SK-N-SH (cell line): ENCODE measurements around the gene LGR6. TPM values are rescaled to one million over a fixed set of nuclear protein-coding genes. Genes with fewer than 3 reads are reported as not detected.

ENCODE experiments used
- CTCF ChIA-PET: fragments of 300-600, 350-600 bp; formaldehyde crosslinking; extraction: SDS; loops from one replicate; lab custom pipeline; 2021; lab: Yijun Ruan, JAX
- POLR2A ChIA-PET: fragments of 350-600 bp; sonication (Branson Sonifier 250); formaldehyde crosslinking; extraction: SDS; loops from one replicate; lab custom pipeline; 2020; ENCODE audit warnings: antibody characterized with exemption, inconsistent platforms; lab: Yijun Ruan, JAX
- DNase-seq: peaks from one replicate; pipeline ENCODE4 v3.0.0; 2012
- H2AFZ ChIP-seq: fragments of 200-600 bp; sonication (generic); 2 replicates; pipeline ENCODE4 v1.8.1; 2016; ENCODE audit warnings: antibody characterized with exemption, mild to moderate bottlenecking, low read depth
- H3F3A ChIP-seq: fragments of 200-600 bp; sonication (generic); replicated peaks from 2 replicates; pipeline ENCODE3; 2016; ENCODE audit warnings: antibody characterized with exemption, mild to moderate bottlenecking; ENCODE audit not compliant: insufficient read depth
- H3K27ac ChIP-seq, 2 experiments: fragments of 200-500 bp in 1 of 2; fragments of 200-600 bp in 1 of 2; sonication (Bioruptor generic) in 1 of 2; sonication (generic), shearing (Covaris generic) in 1 of 2; 2 replicates each; pipeline versions ENCODE4 v1.5.1 to v1.6.1; 2014 to 2016; ENCODE audit warnings: low read depth in 2 of 2, inconsistent platforms in 1 of 2, low read length in 1 of 2, mild to moderate bottlenecking in 1 of 2, mixed read lengths in 1 of 2
- H3K27me3 ChIP-seq: fragments of 200-600 bp; sonication (generic), shearing (Covaris generic); 2 replicates; pipeline ENCODE4 v1.6.1; 2016; ENCODE audit warnings: mixed run types; ENCODE audit not compliant: insufficient read depth
- H3K36me3 ChIP-seq, 2 experiments: fragments of 200-500 bp in 1 of 2; fragments of 200-600 bp in 1 of 2; sonication (Bioruptor generic) in 1 of 2; sonication (generic) in 1 of 2; replicated peaks in 1 of 2; 2 replicates each; pipeline versions ENCODE3 to v1.5.1; 2014 to 2016; ENCODE audit warnings: low read length in 1 of 2, mild to moderate bottlenecking in 1 of 2; ENCODE audit not compliant: insufficient read depth in 2 of 2, control insufficient read depth in 1 of 2
- H3K4me1 ChIP-seq, 2 experiments: fragments of 200-500 bp in 1 of 2; fragments of 200-600 bp in 1 of 2; sonication (Bioruptor generic) in 1 of 2; sonication (generic), shearing (Covaris generic) in 1 of 2; 2 replicates each; pipeline versions ENCODE4 v1.5.1 to v1.6.1; 2014 to 2016; ENCODE audit warnings: low read depth in 1 of 2, low read length in 1 of 2, mixed run types in 1 of 2; ENCODE audit not compliant: insufficient read depth in 2 of 2, control insufficient read depth in 1 of 2
- H3K4me2 ChIP-seq: fragments of 200-600 bp; sonication (generic), shearing (Covaris generic); 2 replicates; pipeline ENCODE4 v1.6.1; 2017; ENCODE audit warnings: mixed run types
- H3K4me3 ChIP-seq, 2 experiments: fragments of 200-500 bp in 1 of 2; fragments of 200-600 bp in 1 of 2; sonication (Bioruptor generic) in 1 of 2; sonication (generic), shearing (Covaris generic) in 1 of 2; 2 replicates each; pipeline versions ENCODE4 v1.5.1 to v1.8.1; 2014 to 2016; ENCODE audit warnings: low read depth in 2 of 2, inconsistent platforms in 1 of 2, low read length in 1 of 2, mild to moderate bottlenecking in 1 of 2, mixed read lengths in 1 of 2, moderate library complexity in 1 of 2
- H3K79me2 ChIP-seq: fragments of 200-600 bp; sonication (generic); 2 replicates; pipeline ENCODE4 v1.8.1; 2017; ENCODE audit warnings: mild to moderate bottlenecking; ENCODE audit not compliant: insufficient read depth
- H3K9ac ChIP-seq: fragments of 200-600 bp; sonication (generic); 2 replicates; pipeline ENCODE4 v1.6.1; 2017; ENCODE audit warnings: mixed run types
- H3K9me2 ChIP-seq: fragments of 200-600 bp; sonication (generic); 2 replicates; pipeline ENCODE4 v1.6.1; 2017; ENCODE audit warnings: mixed run types
- H3K9me3 ChIP-seq: fragments of 200-600 bp; sonication (generic); 2 replicates; pipeline ENCODE4 v1.6.1; 2017; ENCODE audit warnings: mixed run types, mild to moderate bottlenecking, moderate library complexity
- H4K20me1 ChIP-seq: fragments of 200-600 bp; sonication (generic); 2 replicates; pipeline ENCODE4 v1.6.1; 2017; ENCODE audit warnings: mild to moderate bottlenecking, mixed run types; ENCODE audit not compliant: insufficient read depth
- CTCF ChIP-seq: fragments of 200-600 bp; sonication (generic); IDR thresholded peaks from 2 replicates; pipeline ENCODE4 v1.6.1; 2017; ENCODE audit warnings: antibody characterized with exemption, mild to moderate bottlenecking, moderate library complexity
- ELF1 ChIP-seq: IDR thresholded peaks from 2 replicates; pipeline ENCODE4 v1.4.0; 2012
- EP300 ChIP-seq, 2 experiments: IDR thresholded peaks; 2 replicates each; pipeline versions ENCODE4 v1.4.0 to v1.6.1; 2012; ENCODE audit warnings: borderline replicate concordance in 1 of 2, low read depth in 1 of 2, low read length in 1 of 2
- EZH2phosphoT487 ChIP-seq: fragments of 200-600 bp; sonication (generic); IDR thresholded peaks from 2 replicates; pipeline ENCODE4 v1.6.1; 2017; ENCODE audit warnings: low read depth, mixed run types, mild to moderate bottlenecking, antibody characterized with exemption, moderate library complexity, borderline replicate concordance
- FOSL2 ChIP-seq: IDR thresholded peaks from 2 replicates; pipeline ENCODE4 v1.4.0; 2012; ENCODE audit warnings: low read depth, mild to moderate bottlenecking, moderate library complexity, borderline replicate concordance
- FOXM1 ChIP-seq: IDR thresholded peaks from 2 replicates; pipeline ENCODE4 v1.4.0; 2012; ENCODE audit warnings: low read depth, mild to moderate bottlenecking
- GABPA ChIP-seq: IDR thresholded peaks from 2 replicates; pipeline ENCODE4 v1.4.0; 2012; ENCODE audit warnings: low read depth, mild to moderate bottlenecking
- GATA2 ChIP-seq: sonication (generic); formaldehyde crosslinking; IDR thresholded peaks from 2 replicates; pipeline ENCODE4 v1.5.0; 2020; ENCODE audit warnings: mild to moderate bottlenecking, missing genetic modification reagents
- IRF3 ChIP-seq: fragments of 150-350 bp; IDR thresholded peaks from 2 replicates; pipeline ENCODE4 v1.6.1; 2016; ENCODE audit warnings: mild to moderate bottlenecking, low read depth, low read length
- JUND ChIP-seq: IDR thresholded peaks from 2 replicates; pipeline ENCODE4 v1.4.0; 2012
- MAX ChIP-seq: IDR thresholded peaks from 2 replicates; pipeline ENCODE4 v1.4.0; 2012; ENCODE audit warnings: low read depth
- MEF2A ChIP-seq: IDR thresholded peaks from 2 replicates; pipeline ENCODE4 v1.4.0; 2012; ENCODE audit warnings: low read depth, borderline replicate concordance
- NFIC ChIP-seq: IDR thresholded peaks from 2 replicates; pipeline ENCODE4 v1.4.0; 2012; ENCODE audit warnings: borderline replicate concordance
- NRF1 ChIP-seq: IDR thresholded peaks from 2 replicates; pipeline ENCODE4 v1.6.1; 2012; ENCODE audit warnings: low read depth, mild to moderate bottlenecking, low read length
- PBX3 ChIP-seq: IDR thresholded peaks from 2 replicates; pipeline ENCODE4; 2012
- POLR2AphosphoS5 ChIP-seq: IDR thresholded peaks from 2 replicates; pipeline ENCODE4 v1.6.1; 2012; ENCODE audit warnings: low read depth, low read length
- REST ChIP-seq: IDR thresholded peaks from 2 replicates; pipeline ENCODE4 v1.6.1; 2012; ENCODE audit warnings: mild to moderate bottlenecking, low read depth, low read length, moderate library complexity
- RXRA ChIP-seq: IDR thresholded peaks from 2 replicates; pipeline ENCODE4 v1.4.0; 2012; ENCODE audit warnings: low read depth, mild to moderate bottlenecking, borderline replicate concordance
- SMC3 ChIP-seq: IDR thresholded peaks from 2 replicates; pipeline ENCODE4 v1.6.1; 2012; ENCODE audit warnings: low read depth, low read length, improper control_type of control experiment
- TEAD4 ChIP-seq: IDR thresholded peaks from 2 replicates; pipeline ENCODE4 v1.4.0; 2012; ENCODE audit warnings: mild to moderate bottlenecking, borderline replicate concordance; ENCODE audit not compliant: insufficient read depth
- USF1 ChIP-seq: IDR thresholded peaks from 2 replicates; pipeline ENCODE4 v1.4.0; 2012; ENCODE audit warnings: low read depth, borderline replicate concordance
- YY1 ChIP-seq: IDR thresholded peaks from 2 replicates; pipeline ENCODE4 v1.4.0; 2012; ENCODE audit warnings: low read depth, mild to moderate bottlenecking
- WGBS: methylation state at CpG from one replicate; pipeline ENCODE4 v1.1.6; 2017; ENCODE audit warnings: low lambda C conversion rate; 5-methylcytosine and 5-hydroxymethylcytosine counted together
- polyA plus RNA-seq, 3 experiments: library from polyadenylated mRNA; depleted of rRNA; stranded (reverse); fragments of >200 nt; gene quantifications; 2 replicates each; pipeline ENCODE4 v1.2.3, GENCODE V29; 2012

LGR6 gene
- polyA plus RNA-seq, 1 of the 3 experiments (the other 2 are of a cell fraction), result 0.03 TPM

GRCh38 chr1:202283379-202283844 lies 89.8 kb downstream of the LGR6 start (continued):
- TF ChIP-seq EZH2phosphoT487 (no peak), SMC3 (no peak), ELF1 (no peak), EP300 (IDR thresholded peaks at IDR 0.05; ENCODE audit: borderline replicate concordance in 1 of 2, low read depth in 1 of 2, low read length in 1 of 2) (peak; percentile 48 to 94; a peak in 2 of 4 replicates), FOXM1 (peak; percentile 77; the same call in 1 of the 2 replicates), GABPA (no peak), PBX3 (peak; percentile 98), RXRA (peak; percentile 89), GATA2 (CRISPR knock-in tag) (no peak), POLR2AphosphoS5 (peak; percentile 52; the same call in 1 of the 2 replicates), YY1 (no peak; the same call in 1 of the 2 replicates)

GRCh38 chr1:202283991-202284390 lies 90.4 kb downstream of the LGR6 start:
- peak overlapping the region; percentile 53 for H3K4me2 ChIP-seq
- POLR2A ChIA-PET, result no interaction called here
- peak; percentile 78 for TF ChIP-seq JUND
- no peak for TF ChIP-seq YY1
- no peak for TF ChIP-seq CTCF
- TF ChIP-seq USF1, result no peak
- peak; percentile 91 for TF ChIP-seq NFIC
- peak; percentile 61; the same call in 1 of the 2 replicates for TF ChIP-seq MAX
- TF ChIP-seq NRF1, result no peak
- TF ChIP-seq REST, result peak; percentile 57; the same call in 1 of the 2 replicates
- TF ChIP-seq FOSL2, result peak; percentile 68; the same call in 1 of the 2 replicates
- TF ChIP-seq TEAD4, result 0 out of 2 replicates have a peak, but pooled peaks have one; percentile 58
- TF ChIP-seq IRF3, result no peak
- no peak for TF ChIP-seq MEF2A
- peak; percentile 59 for TF ChIP-seq PBX3

More at GRCh38 chr1:202283991-202284390, 90.4 kb downstream of the LGR6 start:
- Histone ChIP-seq H3K27ac (peak overlapping the region in 1 of 2 experiments; percentile 36; a peak in 2 of 4 replicates), H4K20me1 (no peaks in the 10 kb centered on the region), H3K27me3 (no peaks in the 10 kb centered on the region), H3K79me2 (no peaks in the 10 kb centered on the region), H2AFZ (no peak overlapping the region), H3K36me3 (no peaks in the 10 kb centered on the region), H3K4me3 (no peak overlapping the region), H3K9ac (no peak overlapping the region; the same call in 1 of the 2 replicates), H3K9me2 (no peaks in the 10 kb centered on the region), H3F3A (peaks cover 15% of the 10 kb centered on the region), H3K4me1 (peaks cover 36 to 44% of the 10 kb centered on the region in 2 experiments), H3K9me3 (no peaks in the 10 kb centered on the region)
- DNase-seq, result no peak
- 26% methylated on average over 3 of the region's 4 CpGs for whole genome bisulfite sequencing
- CTCF ChIA-PET, result interaction anchor here (1.1 to 4.2 kb wide), 7 partner anchors 10 to 436 kb away, joined by 3 to 20 read pairs (median 4); no protein-coding TSS in a partner anchor
